ENCODE data around the gene DUSP2.
"Not testable (repeated sequence)": the region's sequence is repeated elsewhere in the genome, so short reads cannot be mapped to it uniquely, and the experiment has no call there.

DUSP2 gene

DNA sequence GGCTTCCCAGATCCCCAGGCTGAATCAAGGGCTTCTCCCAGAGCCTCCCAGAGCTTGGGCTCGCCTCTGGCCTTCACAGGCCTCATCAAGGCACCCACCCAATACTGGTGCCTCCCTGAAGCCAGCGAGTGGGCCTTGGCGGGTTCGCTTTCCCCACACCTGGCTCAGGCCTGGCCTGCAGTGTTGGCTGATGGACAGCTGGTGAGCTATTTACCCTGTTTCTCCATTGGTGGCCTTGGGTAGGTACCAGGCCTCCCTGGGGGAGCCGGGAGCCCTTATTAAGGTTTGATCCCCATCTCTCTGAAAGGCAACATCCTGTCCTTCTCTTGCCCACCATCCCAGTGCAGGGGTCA is 18.2 kb upstream of the DUSP2 start:
- no peak for DNase-seq (ENCODE audit: low read depth in 3 of 3, low spot score in 1 of 3)

DNA sequence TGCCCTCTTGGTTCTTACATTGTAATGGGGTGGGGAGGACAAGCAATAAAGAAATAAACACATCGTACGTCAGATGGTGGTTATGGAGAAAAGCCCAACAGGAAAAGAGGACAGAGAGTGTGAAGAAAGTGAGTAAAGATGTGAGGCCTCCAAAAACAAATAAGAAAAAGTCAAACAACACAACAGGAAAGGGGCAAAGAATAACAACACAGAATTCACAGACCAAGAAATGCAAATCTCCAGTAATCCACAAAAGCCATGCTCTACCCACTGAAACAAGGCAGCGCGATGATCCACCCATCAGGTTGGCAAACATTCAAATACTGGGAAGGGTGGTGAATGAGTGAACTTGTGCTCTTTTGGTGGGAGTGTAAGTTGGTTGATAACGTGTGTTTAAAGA is 16.7 kb upstream of the DUSP2 start:
- DNase-seq (ENCODE audit: low read depth in 3 of 3, low spot score in 1 of 3): no peak

DNA sequence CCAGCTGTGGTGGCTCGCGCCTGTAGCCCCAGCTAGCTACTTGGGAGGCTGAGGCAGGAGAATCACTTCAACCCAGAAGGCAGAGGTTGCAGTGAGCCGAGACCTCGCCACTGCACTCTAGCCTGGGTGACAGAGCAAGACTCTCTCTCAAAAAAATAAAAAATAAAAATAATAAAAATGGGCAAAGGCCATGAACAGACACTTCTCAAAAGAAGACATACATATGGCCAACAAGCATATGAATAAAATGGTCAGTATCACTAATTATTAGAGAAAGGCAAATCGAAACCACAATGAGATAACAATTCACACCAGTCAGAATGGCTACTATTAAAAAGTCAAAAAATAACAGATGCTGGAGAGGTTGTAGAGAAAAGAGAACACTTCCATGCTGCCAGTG is 15.1 kb upstream of the DUSP2 start:
- not testable (repeated sequence) for DNase-seq (ENCODE audit: low read depth in 3 of 3, low spot score in 1 of 3)

DNA sequence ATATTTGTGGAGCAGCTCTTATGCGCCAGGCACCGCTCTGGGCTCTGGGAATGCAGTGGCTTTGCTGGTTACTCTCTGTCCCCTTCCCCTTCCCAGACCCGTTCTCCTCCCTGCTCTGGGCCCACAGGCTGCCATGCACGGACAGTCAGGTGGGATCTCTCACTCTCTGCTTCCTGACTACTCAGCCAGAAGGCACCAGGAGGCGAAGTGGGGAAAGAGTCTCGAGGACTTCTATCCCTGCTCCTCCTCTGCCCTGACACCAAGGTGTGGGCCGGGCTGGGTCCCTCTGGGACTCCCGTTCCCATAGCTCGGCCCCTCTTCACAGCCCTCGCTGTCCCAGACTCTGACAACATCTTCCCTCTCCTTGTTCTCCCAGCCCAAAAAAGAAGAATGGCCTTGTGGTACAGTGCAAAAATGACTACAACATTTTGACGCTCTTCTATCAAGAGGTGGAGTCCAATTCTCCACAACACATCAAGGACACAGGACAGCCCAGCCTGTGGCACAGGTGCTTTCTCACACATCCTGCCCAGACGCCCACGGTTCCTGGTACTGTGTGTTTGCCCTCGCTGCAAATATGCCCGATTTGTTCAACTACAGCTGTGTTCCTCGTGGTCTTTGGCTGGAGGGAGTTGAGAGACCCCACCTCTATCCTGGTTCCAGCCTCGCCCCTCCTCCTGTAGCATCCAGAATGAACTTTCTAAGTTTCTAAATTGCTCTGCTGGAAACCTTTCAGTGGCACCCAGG is 14.0 kb upstream of the DUSP2 start:
- no peak for DNase-seq (ENCODE audit: low read depth in 3 of 3, low spot score in 1 of 3)

DNA sequence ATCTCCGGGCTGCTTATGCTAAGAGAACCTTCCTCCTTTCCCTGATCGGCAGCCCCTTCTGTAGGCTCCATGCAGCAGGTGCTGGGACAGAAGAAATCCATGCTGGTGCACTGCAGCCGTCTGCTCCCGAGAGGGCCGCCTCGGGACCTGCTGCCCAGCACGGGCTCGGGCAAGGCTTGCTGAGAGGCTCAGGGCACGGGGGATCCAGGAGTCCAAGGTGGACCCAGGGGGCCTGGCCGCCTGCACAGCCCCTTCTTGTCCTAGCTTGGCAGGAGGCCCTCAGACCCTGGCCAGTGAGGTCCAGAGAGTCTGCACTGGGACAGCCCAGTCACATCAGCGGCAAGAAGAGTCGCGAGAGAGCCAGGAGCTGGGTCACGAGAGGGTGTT is 13.3 kb upstream of the DUSP2 start:
- DNase-seq (ENCODE audit: low read depth in 3 of 3, low spot score in 1 of 3): no peak

DNA sequence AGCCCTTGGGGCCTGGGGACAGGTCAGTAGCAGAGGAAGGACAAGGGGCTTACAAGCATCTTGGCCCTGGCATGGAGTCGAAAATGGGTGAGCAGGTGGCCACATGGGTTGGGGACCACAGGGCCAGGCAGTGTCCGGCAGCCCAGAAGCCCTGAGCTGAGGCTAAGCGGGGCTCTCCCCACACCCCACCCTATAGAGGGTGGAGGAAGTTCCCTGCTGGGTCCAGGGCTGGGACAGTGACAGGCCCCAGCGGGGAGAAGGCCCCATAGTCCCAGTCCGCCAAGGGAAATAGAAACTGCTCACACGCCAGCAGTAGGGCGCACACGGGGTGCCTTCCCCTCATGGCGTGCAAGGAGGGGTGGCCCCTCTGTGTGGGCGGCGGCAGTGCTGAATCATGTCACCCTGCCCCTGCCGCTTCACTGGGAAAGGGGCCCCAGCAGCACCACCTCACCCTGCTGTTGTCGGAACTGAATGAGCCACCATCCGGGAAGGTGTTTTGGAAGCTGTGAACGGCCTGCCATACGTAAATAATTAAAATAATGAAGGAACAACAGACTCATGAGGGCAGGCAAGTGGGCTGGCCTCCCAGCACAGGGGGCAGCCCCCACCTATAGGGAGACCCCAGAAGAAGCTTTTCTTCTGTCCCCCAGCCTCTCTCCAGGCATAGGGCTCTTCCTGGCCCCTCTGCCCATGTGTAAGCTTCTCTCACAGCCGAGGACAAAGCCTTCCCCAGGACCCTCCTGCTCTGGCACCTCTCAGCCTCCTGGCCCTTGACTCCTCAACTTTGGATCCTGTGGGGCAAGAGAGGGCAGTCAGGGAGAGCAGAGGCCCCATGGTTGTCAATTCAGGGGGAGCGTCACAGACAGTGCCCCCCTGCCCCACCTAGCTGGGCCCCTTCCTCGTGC is 12.7 kb upstream of the DUSP2 start:
- peak in 2 of 3 donors; percentile 66 to 92 for DNase-seq (ENCODE audit: low read depth in 3 of 3, low spot score in 1 of 3)

DNA sequence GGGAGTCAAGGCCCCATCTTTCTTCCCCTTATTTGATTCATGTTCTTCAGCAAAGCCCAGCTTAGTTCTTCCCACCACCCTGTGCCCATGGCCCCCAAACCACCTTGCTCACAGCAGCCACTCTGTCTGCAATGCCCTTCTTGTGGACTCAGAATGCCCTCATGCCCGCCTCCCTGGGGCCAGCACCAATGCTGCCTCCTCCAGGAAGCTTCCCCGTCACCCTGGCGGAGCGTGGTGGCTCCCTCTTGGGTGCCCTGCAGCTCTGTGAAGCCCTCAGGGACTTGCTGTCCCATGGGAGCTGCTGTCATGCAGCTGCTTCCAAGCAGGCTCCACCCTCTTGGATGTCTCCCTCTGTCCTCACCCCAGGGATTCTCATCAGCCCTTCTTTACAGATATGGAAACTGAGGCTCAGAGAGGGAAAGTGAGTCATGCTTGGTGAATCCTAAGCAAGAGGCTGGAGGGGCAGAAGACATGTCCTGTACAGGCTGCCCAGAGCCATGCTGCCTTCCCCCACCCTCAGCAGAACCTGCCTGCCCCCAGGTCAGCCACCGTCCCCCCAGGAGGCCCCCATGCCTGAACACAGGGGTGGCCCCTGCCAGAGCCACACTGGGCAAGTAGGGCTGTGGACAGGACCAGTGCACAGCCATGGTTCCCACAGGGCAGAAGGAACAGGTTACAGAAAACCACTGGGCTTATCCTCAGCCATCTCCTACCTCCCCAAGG is 11.8 kb upstream of the DUSP2 start:
- no peak for DNase-seq (ENCODE audit: low read depth in 3 of 3, low spot score in 1 of 3)

DNA sequence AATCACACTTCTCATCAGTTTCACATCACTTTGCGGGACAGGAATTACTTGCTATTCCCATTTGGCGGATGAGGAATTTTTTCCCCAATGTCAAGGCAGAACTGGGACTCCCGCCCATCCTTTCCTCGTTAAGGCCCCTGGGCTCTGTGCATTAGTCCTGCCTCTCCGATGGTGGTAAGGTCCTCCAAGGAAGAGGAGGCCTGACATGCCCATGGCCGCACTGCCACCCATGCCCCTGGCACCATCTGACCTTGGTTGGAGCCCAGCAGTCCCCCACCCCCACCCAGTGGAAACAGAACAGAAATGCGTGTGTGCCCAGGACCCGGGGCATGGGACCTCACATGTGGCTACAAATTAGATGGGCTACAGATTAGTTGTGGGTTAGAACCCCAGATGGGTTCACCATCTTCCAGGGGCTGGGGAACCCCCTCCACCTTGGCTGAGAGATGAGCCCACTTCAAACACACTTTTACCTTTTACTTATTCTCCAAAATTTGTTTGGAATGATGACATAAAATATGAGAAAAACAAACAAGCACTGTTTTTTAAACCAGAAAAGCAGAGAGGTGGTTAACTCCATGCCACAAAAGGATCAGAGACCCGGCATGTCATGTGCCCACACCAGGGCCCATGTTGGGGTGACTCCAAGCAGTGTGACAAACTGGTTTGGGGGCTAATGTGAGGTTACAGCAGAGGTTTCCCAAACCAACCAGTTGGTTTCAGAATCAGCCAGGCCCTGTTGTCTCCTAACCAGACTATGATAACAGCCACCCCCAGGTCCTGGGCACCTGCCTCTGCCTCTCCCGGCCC is 11.0 kb upstream of the DUSP2 start:
- no peak for DNase-seq (ENCODE audit: low read depth in 3 of 3, low spot score in 1 of 3)

DNA sequence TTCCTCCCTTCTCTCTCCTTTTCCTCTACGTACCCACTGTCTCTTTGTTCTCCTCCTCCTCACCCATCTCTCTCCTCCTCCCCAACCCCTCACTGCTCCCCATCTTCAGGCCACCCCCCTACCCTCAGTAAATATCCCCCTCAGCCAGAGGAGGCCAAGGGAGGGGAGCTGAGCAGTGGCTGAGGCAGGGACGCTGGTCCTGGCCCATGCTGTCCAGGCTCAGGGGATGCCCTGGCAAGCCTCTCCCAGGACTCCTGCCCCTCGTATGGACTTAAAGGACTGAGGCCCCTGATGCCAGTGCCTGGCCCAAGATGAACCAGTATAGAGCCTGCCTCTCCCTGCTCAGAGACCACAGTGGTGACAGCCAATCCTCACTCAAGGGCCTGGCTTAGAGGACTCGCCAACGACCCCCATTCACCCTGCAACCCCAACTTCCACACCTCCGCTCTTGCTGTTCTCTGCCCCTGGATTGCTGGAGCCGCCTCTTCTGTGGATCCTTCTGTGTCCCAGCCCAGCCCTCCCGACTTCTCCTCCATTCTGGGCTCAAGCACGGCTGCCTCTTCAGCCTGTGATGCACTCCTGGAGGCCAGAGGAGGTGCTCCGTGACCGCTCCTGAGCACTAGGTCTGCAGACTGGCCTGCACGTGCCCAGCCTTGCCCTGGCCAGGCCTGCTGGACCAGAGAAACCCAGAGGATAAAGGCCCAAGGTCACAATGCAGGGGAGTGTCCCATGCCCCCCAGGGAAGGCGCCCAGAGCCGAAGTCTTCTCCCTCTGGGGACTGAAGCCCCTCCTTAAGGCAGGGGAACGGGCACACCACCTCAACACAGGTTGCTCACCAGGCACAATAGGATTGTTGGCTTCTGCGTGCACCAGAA is 9.5 kb upstream of the DUSP2 start:
- DNase-seq (ENCODE audit: low read depth in 3 of 3, low spot score in 1 of 3): no peak

DNA sequence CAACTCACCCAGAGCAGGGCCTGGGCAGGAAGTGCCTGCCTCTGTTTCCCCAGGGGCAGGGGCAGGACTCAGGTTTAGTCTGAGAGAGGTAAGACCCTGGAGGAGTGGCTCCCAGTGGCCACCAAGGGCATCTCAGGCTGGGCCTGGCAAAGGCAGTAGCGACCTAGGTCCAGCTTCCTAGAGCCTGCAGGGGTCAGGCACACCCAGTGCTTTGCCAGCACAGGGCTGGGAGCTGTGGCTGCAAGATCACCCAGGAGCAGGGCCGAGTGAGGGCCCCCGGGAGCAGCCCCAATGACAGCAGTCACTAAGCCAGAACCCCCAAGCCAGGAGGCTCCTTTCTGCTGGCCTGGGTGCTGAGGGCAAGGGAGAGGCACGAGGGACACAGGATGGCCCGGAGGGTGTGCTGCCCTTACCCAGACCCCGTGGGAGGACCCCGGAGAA is 8.8 kb upstream of the DUSP2 start:
- no peak for DNase-seq (ENCODE audit: low read depth in 3 of 3, low spot score in 1 of 3)

DNA sequence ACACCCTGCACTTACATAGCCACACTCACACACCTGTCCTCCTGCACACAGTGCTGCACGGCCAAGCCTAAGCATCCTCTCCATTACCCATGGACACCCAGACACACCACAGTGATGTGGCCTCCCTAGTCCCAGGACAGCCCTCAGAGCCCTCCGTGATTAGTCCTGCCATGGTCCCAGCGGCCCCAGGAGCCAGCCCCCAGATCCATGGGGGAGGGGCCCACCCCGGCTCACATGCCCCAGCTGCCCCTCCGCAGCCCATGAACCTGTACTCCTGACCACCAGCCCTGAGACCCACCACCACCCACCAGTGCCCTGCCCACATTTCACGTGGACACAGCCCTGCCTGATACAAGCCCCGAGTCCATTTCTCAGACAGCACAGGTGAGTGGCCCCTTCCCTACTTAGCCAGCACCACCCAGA is 8.1 kb upstream of the DUSP2 start:
- no peak for DNase-seq (ENCODE audit: low read depth in 3 of 3, low spot score in 1 of 3)

DNA sequence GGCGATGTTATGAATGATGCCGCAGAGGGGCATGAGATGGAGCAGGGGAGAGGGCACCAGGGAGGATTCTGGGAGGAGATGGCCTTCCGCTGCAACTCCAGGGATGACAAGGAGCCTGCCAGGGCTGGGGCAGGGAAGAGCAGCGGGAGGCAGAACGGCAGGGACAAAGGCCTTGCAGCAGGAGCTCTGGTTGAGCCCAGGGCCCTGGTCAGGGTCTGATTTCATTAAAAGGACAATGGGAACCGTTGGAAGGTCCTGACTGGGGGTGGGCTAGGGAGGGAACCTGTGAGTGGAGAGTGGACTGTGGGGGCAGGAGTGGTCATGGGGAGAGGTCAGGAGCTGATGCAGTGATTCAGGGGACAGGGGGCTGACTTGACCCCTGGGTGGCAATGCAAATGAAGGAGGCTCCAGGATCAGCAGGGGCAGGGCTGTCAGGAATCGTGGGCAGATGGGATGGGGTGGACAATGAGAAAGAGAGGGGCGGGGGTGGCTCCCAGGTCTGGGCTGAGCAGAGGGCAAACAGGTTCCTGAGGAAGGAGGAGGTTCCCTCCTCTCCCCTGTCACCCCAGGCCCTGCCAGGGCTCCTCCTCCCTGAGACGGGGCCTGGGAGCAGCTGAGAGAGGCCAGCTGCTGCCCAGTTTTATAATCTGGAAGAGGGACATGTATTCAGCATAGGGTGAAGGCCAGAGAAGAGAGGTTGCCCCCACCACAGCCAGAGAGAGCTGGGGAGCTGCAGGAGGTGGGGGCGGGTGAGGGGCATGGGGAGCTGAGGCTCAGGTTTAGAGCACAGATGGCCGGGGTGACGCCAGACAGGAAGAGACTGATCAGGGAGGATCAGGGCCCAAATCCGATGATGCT is 7.3 kb upstream of the DUSP2 start:
- DNase-seq (ENCODE audit: low read depth in 3 of 3, low spot score in 1 of 3): no peak

DNA sequence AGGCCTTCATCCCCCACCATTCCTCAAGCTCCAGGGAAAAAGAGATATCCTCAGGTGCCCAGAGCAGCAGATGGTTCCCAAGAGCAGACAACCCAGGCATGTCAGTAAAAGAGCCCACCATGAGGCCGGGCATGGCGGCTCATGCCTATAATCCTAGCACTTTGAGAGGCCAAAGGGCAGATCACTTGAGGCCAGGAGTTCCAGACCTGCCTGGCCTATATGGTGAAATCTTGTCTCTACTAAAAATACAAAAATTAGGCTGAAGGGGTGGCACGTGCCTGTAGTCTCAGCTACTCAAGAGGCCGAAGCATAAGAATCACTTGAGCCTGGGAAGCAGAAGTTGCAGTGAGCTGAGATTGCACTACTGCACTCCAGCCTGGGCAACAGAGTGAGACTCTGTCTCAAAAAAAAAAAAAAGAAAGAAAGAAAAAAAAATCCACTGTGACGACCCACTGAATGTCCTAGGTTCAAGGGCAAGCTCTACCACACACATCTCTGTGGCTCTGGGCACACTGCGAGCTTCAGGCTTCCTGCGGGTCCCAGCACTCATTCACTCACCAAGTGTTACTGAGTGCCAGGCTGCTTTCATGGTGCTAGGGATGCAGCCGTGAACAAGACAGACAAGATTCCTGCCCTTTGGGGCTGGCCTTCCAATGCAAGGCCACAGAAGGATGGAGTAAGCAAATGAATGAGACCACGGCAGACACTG is 6.5 kb upstream of the DUSP2 start:
- no peak for DNase-seq (ENCODE audit: low read depth in 3 of 3, low spot score in 1 of 3)

DNA sequence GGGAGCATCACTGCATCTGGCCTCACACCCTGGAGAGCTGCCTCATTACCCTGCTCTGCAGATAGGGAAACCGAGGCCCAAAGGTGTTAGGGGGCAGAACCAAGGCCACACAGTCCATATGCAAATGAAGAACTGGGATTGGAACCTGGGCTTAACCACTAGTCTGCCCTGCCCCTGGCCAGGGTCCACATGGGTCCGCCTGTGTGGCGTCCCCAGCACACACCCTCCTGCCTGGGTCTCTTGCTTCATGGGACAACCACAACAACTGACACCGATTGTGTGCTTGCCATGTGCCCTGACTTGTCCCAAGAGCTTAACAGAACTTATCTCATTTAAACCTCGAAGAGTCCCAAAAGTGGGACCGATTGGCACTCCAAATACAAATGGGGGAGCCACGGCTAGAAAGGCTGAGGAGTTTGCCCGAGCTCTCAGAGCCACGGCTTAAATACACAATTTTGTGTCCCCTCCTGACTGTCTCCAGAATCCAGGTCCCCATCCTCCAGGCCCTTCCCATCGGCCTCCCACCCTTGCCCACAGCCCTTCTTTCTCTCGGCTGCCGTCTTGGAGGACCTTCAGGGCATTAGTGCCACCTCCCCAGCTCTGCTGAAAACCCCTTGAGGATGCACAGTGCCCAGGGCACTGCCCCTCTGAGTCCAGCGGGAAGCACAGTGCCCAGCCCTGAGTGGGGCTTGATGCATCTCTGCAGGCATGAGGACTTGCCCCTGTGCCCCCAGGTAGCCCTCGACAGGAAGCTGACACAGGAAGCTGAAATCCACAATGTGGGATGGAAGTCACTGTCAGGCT is 5.8 kb upstream of the DUSP2 start:
- no peak for DNase-seq (ENCODE audit: low read depth in 3 of 3, low spot score in 1 of 3)

DNA sequence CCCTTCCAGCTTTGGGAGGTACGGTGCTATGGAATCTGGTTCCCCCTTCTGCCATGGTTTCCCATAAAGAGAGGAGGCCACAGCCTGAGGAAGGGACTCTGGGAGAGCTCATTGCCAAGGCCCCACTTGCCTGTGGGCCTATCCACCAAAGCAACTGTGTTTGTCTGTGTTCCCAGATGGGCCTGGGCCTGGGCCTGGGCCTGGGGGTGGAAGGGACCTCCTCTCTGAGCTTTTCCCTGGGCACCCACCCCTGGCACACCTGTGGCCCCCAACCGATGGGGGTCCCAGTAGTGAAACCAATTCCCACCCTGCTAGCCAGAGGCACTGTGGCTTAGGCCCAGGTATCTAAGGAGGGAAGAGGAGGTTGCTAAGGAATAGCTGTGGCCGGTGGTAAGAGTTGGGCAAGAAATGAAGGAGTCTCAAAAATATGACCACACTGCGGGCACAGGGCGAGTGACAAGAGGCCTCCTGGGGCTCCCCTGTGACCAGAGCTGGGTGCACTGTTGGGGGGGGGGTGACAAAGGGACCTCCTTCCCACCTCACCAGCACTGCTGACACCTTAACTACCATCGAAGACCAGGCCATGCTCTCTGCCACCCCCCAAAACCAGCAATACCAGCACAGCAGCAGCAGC is 4.9 kb upstream of the DUSP2 start:
- DNase-seq (ENCODE audit: low read depth in 3 of 3, low spot score in 1 of 3): no peak

DNA sequence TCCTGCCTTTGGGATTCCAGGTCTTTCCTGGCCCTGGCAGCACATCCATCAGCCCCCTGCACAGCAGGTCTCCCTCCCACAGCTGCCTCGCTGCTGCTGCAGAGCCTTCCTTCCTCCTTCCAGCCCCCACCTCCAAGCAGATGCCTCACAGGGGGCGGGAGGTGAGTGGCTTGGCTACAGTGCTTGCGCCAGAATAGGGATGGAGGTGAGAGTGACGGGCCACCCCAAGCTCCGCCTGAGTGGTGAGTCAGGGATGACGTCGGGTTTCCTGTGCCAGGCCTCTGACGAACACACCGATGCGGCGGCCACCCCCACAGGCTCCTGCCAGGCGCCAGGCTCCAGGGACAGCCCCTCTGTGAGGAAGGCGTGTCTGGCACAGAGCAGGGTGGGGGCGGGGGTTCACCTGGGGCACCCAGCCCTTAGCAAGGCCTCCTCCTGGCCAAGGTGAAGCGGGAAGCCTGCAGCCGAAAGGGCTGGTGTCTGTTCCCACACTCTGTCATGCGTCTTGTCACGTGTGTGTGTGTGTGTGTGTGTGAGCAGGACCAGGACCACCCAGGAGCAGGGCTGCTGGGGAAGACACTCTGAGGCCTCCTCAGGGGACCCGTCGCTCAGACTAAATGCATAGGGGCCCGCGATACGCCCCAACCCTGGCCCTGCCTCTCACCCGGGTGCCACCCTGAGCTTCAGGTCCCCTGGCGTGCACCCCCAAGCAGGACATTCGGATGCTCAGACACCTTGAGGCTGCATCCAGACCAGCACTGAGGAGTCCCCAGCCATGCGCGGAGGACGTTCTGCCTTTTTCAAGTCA is 3.4 kb upstream of the DUSP2 start:
- DNase-seq (ENCODE audit: low read depth in 3 of 3, low spot score in 1 of 3): peak; percentile 89 to 93 (median 91)
